ELF-1 (cell line): ENCODE data around the gene PTTG1.
A peak's percentile ranks its signal among the peaks of the same experiment; 100 is the strongest.

Experiments used
- DNase-seq: peaks from one replicate; pipeline ENCODE4 v3.0.0-alpha.2; 2016; ENCODE audit warnings: low read depth, low spot score

The PTTG1 gene

DNA sequence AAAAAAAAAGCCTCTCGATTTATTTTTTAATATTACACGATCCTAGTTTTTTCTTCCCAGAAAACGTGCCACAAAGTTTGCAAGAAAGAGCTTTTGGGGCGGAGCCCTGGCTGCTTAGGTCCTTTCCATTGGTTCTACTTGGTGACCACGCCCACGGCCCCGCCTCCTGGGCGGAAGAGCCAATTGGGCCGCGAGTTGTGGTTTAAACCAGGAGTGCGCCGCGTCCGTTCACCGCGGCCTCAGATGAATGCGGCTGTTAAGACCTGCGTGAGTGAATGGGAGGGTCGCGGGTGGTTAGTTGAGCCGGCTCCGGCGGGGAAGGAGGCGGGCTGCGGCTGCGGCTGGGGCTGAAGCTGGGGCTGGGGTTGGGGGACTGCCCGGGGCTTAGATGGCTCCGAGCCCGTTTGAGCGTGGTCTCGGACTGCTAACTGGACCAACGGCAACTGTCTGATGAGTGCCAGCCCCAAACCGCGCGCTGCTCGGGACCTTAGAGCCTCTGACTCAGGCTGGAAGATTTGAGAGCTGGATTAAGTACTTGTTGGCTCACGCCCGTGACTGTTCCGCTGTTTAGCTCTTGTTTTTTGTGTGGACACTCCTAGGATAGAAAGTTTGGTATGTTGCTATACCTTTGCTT is at the start of gene PTTG1:
Gene PTTG1 (plus strand): TSS at position 231 of the 634 bp plus-strand sequence. CDS start 458 bp downstream, outside the sequence.
- peak; percentile 97 for DNase-seq

GRCh38 chr5:160375166-160375565 is 46.5 kb upstream of the PTTG1 start:
- no peak for DNase-seq

DNA sequence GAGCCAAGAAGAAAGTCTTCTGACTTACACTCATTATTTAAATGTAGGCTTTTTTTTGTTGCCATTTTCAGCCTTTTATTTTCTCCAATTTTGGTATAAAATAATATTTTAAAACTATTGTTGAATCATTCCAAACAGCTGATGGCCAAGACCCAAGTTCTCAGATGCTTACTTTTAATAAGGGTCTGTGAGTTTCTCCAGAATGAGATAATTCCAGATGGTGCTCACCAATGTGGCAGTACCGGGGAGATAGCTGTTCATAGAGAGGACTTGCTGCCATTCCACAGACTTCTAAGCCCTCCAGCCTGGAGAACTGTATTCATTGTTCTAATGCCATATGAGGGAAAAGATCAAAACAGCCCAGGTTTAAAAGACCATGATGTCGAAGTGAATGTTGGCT is 46.0 kb upstream of the PTTG1 start:
- DNase-seq: no peak

DNA sequence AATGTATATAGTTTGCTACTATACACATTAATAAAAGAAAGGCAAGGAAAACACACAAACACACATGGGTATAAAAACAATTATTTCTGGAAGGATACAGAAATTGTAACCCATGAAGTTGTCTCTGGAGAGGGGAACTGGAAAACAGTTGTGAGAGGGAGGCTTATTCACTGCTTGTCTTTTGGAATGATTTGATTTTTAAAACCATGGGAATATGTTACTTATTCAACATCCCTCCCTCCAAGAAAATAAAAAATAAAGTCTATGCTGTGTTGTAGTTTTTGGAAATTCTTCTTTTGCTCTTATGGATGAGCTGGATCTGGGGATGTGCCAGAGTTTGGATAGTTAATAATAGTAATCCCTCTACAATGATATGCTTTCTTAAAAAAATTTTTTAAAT is 45.2 kb upstream of the PTTG1 start:
- no peak for DNase-seq

GRCh38 chr5:160377651-160378050 is 44.0 kb upstream of the PTTG1 start:
- no peak for DNase-seq

- DNase-seq: no peak
Observed at GRCh38 chr5:160378330-160378729, 43.3 kb upstream of the PTTG1 start.

DNA sequence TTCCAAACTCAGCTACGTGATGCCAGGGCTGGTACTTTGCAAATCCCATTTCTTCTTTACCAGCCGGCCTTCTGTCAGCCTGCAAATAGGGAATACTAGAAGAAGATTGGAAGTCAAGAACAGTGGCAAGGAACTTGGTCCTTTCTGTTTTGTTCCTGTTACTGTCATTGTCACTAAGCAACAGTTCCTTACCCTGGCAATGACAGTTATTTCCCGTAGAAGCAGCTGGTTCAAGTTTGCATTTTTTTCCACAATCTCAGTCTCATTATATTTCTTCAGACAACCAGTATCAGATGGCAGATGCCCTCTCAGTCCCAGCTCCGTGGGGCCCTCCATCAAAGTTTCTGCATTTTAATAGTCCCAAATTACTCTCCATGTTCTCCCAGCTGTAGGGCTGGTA is 42.1 kb upstream of the PTTG1 start:
- DNase-seq: no peak

GRCh38 chr5:160380041-160380440 is 41.6 kb upstream of the PTTG1 start:
- DNase-seq: no peak

GRCh38 chr5:160382346-160382745 is 39.3 kb upstream of the PTTG1 start:
- no peak for DNase-seq

DNA sequence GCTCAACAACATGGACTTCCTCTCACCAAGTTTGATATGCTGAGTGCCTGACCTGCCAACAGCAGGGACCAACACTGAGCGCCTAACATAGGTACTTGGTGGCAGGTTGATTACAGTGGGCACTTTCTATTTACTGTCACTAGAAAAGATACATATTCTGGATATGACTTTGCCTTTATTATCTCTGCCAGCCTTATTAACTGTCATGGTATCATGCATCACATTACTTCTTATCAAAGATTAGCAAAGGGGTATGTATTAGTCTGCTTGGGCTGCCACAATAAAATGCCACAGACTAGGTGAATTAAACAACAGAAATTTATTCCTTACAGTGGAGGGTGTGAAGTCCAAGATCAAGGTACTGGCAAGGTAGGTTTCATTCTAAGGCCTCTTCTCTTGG is 37.0 kb upstream of the PTTG1 start:
- no peak for DNase-seq

DNA sequence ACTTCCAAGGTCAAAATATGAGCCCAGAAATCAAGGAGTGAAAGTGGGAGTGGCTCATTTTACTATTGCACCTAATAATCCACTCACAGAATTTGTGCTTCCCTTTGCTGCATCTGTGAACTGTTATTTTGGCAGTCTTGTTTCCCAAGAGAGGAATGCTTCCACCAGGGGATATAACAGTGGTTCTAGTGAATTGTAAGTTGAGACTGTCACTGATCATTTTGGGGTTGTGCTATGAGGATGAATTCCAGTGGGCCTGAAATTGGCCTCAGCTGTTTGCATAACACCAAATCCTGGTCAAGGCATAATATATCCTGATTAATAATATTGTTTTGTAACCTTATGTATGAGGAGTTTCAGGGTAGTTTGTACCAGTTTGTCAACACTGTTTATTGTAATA is 36.2 kb upstream of the PTTG1 start:
- no peak for DNase-seq

- DNase-seq: no peak
Observed at GRCh38 chr5:160387445-160387844, 34.2 kb upstream of the PTTG1 start.

DNA sequence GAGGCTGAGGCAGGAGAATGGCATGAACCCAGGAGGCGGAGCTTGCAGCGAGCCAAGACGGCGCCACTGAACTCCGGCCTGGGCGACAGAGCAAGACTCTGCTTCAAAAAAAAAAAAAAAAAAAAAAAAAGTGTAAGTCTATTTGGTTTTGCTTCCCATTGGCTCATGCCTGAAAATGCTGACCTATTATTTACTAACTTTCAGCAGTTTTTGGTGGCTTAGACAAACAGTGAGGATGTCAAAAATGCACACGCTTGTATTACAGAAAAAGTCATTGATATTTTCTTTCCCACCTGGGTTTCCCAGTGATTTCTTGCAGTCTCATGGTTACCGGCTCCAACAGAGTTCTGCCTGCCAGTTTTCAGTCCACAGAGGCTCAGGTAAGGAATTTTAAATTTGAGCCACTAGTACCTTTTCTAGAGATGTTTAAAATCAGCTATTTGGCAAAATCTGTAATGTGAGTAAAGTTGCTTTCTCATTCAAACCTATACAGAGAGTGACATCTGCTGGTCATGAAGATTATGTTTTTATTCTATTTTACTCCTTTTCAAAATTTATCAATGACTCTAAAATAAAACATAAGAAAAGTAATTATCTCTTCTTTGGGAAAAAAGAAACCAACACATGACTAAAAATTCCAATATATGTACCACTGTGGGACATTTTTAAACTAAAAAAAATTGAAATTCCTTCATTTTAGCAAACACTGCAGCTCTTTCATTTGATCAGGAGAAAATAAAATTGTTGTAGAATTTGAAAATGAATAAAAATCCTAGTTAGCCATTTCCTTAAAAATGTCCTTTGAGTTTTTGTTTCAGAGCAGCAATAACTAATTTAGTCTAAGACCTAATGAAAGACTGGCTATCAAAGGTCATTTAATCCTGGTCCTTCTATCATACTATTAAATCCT is 30.6 kb upstream of the PTTG1 start:
- DNase-seq: no peak

GRCh38 chr5:160395111-160395510 is 26.5 kb upstream of the PTTG1 start:
- DNase-seq: no peak

- DNase-seq: no peak
Observed at GRCh38 chr5:160397492-160397891, 24.2 kb upstream of the PTTG1 start.

DNA sequence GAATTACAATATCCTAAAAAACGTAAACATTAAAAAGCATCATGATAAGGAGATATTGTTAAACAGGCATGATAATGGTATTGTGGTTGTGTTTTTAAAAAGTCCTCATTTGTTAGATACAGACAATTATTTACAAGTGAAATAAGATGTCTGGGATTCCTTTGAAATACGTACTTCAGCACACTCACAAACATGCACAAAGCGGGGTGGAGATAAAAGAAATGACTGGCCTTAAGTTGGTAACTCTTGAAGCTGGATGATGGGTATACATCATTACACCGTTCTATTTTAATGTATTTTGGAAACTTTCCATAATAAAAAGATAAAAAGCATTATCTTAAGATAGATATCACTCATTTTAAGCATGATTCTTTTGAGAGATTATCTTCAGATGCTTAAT is 22.8 kb upstream of the PTTG1 start:
- DNase-seq: no peak

DNA sequence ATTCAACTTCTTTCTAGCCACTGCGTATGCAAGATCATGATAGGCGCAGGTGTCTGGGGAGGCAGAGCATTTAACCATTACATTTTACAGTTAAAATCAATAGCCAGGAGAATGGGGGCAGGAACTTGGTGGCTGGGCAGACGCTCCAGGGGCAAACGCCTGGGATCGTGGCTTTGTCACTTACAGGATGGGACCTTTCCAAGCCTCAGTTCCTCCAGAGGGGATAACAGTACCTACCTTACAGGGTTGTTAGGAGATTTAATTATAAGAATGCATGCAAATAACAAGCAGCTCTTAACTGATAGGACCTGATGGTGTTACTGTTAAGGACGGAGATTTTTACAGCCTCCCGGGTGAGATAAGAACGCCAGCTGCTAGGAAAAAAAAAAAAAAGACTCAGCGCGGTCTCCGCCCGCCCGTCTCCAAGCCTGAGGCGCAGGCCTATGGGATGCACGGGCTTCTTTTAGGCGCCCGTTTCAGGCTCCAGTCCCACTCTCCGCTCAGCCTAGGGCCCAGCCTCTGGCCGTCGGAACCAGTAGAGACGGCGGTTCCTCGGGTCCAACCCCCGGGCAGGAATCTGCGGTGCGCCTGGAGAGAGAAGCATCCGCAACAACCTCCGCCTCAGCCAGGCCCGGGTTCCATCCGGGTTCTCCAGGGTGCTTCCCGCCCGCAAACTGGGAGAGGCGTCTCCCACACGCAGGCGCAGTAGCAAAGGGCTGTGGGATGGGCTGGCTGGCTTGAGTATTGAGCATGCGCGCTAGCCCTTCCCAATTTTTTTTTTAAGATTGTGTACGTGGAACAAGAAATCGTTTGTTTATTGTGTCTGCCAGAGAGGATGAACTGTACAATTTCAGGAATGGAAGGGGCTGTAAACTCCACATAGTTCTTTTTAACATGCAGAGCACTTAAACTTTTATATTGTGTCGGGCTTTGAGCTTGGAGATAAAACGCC is 22.0 kb upstream of the PTTG1 start, which contains the start of gene FAM200C:
Gene FAM200C (minus strand): TSS at position 653 of the 952 bp plus-strand sequence. CDS start 4,564 bp downstream, outside the sequence.
- DNase-seq: peak; percentile 95

DNA sequence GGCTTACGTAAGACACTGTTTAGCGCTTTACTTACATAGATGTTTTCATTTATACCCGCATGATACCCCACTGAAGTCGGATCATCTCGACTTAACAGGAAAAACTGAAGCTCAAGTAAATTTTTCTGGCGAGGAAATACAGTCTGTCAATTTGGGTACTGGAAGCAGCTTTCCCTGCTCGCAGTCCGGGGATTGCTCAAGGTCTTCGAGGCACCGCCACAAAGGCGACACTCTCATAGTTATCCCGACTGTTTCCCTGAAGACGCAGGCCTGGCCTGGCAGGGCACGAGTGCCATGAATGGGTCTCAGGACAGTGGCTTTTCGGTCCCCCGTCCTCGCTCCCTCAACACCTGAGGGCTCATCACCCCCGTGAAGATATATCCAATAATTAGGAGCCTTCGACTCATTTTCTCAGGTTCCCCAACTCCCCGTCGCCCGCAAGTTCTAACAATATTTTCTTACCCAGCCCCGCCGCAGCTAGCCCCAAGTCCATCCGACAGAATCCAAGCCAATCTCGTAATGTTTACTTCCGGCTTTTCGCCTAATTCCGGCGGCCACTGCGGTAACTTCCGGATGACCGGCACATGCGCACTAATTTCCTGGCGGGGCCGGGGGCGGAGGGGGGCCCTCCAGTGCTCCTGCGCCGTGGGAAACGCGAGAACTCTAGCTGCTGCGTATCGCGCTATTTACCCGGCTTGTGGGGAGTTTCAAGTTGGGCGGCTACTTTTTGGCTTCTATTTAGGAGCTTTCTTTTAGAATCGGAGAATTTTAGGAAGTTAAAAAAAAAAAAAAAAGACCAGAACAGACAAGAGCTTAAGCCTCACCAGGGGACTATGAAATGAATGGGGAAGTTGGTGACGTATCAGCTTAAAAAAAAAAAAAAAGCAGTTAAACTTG is 2.8 kb upstream of the PTTG1 start, which contains the start of gene SLU7:
Gene SLU7 (minus strand): TSS at position 521 of the 897 bp plus-strand sequence. CDS start 3,787 bp downstream, outside the sequence.
- DNase-seq: peak; percentile 97

GRCh38 chr5:160419458-160420330 is 2.0 kb upstream of the PTTG1 start:
- no peak for DNase-seq

- no peak for DNase-seq
Observed at GRCh38 chr5:160420331-160420610, 1.4 kb upstream of the PTTG1 start.
